NCI-H774 (cell line): ENCODE data around the gene UPK3A.
A peak's percentile ranks its signal among the peaks of the same experiment; 100 is the strongest.
"Not testable (repeated sequence)": the region's sequence is repeated elsewhere in the genome, so short reads cannot be mapped to it uniquely, and the experiment has no call there.

Experiments used
- DNase-seq: peaks from one replicate; lab custom pipeline; 2025; lab: John Stamatoyannopoulos, UW

Gene UPK3A

DNA sequence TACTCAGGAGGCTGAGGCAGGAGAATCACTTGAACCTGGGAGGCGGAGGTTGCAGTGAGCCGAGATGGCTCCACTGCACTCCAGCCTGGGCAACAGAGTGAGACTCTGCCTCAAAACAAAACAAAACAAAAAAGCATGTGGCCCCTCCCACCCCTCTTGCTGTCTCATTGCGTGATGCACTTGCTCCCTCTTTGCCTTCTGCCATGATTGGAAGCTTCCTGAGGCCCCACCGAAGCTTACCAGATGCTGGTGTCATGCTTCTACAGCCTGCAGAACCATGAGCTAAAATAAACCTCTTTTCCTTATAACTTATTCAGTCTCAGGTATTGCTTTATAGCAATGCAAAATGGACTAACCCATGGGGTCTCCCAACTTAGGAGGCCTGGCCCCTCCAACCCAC is 26.8 kb upstream of the UPK3A start:
- DNase-seq, result not testable (repeated sequence)

DNA sequence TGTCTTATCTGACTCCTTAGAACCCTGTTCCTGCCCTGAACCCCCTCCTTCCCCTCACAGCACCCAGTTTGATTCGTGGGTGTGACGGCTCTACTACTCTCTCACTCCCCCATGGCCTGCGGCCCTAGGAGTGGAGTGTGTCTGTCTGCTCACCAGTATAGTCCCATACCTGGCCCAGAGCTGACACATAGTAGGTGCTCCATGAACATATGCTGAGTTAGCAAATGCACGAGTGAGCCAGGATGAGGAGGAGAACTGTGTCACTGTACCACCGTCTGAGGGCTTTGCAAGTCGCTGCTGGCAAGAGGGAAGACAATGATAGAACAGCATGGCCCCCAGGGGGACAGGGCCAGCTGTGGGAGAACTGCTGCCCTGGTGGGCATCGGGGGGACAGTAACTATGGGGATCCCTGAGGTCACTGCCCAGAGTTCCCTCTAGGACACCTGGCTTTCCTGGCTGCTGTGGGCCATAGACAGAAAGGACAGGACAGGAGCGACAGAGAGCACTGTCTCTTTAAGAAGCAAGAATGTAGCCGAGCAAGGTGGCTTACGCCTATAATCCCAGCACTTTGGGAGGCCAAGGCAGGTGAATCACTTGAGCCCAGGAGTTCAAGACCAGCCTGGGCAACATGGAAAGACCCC is 24.9 kb upstream of the UPK3A start:
- DNase-seq, result no peak

DNA sequence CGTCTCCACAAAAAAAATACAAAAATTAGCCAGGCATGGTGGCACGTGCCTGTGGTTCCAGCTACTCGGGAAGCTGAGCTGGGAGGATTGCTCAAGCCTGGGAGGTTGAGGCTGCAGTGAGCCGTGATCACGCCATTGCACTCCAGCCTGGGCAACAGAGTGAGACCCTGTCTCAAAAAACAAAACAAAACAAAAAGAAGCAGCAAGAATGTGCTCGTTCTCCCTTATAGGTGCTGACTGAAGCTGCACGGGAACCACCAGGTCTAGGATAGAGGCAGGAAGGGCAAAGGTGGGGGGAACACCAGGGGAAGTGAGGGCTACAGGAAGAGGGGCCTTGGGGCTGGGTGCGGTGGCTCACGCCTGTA is 24.4 kb upstream of the UPK3A start:
- not testable (repeated sequence) for DNase-seq

DNA sequence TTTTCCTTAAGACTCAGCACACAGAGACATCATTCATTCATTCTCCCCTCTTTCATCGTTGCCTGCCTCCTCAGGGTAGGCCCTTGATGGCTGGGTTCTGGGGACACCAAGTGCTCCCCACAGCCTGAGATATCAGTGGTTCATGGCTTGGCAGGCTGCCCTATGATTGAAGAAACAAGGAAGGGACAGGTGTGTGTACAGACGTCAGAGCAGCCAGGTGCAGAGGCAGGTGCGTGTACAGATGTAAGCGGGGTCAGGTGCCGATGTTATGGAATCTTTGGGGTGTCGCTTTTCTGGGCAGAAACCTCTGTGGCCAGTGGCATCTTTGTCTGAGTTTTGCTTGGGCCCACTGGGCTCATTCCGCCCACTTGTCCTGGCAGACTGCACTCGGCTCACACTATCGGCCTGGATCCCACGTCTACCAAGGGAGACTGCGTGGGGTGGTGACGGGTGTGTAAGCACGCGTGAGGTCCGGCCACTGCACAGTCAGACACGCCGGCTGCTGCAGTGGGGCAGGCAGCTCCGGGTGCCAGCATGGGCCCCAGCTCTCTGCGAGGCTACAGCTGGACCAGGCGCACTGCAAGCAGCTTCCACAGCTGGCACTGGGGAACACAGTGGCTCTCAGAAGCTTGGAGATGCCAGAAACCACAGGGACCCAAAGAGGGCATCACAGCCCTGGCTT is 23.2 kb upstream of the UPK3A start:
- DNase-seq, result peak; percentile 12

DNA sequence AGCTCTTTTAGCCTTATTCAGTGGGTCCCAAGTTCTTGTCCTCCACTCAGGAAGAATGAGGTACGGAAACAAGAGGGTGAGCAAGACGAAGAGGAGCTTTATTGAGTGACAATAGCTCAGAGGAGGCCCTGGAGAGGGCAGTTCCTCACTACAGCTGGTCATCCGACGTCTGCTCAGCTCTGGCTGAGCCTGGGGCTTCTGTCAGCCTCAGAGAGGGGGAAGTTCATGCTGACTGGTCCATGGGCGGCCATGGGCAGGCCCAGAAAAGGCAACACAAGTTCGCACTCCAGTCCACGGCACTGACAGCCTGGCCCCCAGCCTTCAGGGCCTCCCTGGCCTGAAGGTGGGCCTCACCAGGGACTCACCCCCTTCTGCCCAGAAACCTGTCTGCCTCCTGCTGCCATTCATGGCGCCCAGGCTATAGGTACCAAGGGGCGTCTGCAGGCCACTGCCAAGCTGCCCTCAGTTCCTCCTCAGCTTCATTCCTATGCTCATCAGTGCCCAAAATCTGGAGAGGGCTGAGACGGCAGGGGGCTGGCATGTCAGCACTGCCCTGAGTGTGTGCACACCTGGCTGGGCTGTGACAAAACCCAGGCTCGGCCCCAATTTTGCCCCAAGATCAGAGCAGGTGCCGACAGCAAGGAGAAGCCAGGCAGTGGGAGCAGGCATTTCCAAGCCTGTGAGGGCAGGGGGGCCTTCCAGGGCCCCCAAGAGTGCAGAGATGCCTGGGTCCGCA is 22.4 kb upstream of the UPK3A start:
- DNase-seq, result no peak

DNA sequence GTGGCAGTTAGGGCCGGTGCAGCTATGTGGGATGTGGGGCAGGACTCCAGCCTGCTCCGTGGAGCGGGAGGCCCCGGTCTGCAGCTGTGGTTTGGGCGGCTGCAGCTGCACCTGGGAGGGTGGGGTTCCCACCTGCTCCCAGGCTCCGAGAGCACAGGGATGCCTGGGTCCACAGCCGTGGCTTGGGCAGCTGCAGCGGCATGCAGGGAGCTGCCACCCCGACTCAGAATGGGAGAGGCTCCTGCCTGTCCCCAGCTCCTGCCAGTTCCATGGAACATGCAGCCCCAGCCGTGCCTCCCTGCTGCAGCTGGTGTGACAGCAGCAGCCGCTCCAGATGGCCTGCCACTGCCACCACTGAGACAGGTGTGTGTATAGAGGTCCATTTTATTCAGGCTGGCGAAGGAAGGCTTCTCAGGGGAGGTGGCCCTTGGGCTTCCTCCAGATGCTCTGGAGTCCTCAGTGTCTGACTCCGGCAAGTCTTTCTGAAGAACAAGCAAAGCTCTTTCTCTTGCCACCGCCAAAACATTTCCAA is 21.8 kb upstream of the UPK3A start:
- peak; percentile 21 for DNase-seq

DNA sequence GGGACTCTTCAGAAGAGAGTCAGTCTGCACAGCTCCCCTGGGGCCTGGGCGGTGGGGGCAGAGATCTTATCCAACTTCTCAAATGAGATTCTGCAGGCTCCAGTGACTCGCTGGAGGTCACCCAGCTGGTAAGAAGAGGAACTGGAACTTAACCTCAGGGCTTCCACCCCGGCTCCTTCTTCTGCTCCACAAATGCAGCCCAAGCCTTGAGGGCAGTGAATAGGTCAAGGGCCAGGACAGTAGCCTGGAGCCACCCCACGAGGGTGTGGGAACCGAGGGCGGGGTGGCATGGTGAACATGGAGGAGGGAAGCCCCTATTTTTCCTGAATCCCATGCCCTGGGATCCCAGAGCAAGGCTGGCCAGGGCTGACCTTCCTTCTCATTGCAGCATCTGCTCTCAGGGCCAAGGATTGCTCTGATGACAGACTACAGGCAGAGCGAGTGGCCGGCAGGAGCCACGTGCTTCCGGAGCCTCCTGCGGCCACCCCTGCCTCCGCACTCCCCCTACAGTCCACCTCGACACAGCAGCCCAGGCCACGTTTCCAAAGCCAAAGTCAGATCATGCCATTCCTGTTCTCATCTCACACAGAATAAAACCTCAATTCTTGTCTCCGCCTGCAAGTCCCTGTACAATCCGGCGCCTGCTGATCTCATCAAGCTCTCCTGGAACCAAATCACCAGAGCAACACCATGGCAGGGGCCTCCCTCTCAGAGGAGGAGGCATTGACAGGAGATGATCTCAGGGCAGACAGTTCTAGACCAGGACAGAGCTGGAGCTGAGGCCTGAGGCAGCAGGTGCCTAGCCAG is 21.1 kb upstream of the UPK3A start:
- DNase-seq, result no peak

DNA sequence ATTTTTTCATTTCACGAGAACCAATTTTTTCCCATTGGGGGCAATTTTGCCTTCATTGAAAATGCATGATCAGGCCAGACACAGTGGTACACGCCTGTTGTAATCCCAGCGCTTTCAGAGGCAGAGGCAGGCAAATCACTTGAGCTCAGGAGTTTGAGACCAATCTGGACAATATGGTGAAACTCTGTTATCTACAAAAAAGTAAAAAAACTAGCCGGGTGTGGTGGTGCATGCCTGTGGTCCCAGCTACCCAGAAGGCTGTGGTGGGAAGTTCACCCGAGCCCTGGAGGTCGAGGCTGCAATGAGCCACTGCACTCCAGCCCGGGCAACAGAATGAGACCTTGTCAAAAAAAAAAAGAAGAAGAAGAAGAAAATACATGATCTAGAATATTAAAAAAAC is 19.2 kb upstream of the UPK3A start:
- no peak for DNase-seq

DNA sequence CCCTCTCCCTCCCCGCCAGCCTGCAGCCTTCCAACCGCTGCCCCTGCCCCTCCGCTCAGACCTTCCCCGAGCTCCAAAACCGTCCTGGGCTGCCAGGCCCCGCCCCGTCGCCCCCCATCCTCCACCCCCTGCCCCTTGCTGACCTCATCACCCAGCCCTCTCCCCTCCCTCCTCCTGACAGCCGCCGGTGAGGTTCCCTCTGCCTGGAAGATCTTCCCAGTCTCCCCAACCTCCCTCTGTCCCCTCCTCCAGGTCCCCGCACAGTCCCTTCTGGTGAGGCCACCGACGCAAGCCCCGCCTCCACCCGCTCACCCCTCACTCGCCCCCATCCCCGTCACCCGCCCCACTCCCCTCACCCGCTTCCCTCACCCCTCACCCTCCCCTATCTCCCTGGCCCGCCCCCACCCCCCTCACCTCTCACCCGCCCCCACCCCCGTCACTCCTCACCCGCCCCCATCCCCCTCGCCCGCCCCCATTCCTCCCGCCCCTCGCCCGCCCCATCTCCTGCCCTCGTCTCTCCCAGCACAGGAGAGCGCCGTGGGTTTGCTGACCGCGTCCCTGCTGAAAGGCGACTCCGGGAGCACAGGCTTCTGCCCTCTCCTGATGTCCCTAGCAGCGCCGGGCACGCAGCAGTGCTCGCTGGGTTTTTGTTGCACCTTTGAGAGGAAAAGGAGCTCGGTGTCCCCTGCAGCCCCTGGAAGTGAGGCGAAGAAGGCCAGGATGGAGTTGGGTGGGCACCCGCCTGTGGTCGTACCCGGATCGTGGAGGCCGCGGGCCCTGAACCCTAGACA is 16.4 kb upstream of the UPK3A start:
- peak; percentile 3 for DNase-seq

DNA sequence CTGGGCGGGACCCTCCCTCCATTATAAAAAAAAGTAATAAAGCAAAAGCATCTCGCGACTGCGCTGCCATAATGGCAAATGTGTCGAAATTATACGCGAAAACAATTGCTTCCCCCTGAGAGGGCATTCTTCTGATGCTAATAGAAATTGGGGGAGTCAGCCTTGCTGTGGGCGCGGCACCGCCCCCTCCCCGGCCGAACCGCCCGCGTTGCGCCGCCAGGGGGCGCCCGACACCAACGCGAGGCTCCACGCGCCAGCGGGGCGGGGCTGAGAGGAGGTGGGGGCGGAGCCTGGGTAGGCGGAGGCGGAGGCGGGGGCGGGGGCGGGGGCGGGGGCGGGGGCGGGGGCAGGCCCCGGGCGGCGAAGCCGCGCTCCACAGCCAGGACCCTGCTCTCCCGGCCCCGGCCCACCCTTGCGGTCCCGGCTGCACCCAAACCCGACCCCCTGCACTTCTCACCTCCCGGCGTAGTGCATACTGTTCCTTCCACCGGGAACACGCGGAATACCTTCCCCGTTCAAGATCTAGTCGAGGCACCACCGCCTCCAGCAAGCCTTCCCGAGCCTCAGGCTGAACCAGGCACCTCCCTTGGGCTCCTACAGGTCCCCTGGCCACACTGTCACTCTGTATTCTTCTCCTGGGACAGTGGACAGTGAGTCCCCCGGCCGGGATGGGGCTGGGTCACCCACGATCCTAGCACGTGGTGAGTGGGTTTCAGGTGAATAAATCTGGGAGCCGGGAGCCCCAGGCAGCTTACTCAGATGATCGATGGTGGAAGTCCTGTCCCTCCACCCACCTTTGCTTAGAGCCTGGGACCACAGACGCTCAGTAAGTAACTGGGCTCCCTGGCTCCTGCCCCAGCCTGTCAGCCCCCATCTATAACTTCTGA is 15.5 kb upstream of the UPK3A start:
- DNase-seq, result peak; percentile 45

DNA sequence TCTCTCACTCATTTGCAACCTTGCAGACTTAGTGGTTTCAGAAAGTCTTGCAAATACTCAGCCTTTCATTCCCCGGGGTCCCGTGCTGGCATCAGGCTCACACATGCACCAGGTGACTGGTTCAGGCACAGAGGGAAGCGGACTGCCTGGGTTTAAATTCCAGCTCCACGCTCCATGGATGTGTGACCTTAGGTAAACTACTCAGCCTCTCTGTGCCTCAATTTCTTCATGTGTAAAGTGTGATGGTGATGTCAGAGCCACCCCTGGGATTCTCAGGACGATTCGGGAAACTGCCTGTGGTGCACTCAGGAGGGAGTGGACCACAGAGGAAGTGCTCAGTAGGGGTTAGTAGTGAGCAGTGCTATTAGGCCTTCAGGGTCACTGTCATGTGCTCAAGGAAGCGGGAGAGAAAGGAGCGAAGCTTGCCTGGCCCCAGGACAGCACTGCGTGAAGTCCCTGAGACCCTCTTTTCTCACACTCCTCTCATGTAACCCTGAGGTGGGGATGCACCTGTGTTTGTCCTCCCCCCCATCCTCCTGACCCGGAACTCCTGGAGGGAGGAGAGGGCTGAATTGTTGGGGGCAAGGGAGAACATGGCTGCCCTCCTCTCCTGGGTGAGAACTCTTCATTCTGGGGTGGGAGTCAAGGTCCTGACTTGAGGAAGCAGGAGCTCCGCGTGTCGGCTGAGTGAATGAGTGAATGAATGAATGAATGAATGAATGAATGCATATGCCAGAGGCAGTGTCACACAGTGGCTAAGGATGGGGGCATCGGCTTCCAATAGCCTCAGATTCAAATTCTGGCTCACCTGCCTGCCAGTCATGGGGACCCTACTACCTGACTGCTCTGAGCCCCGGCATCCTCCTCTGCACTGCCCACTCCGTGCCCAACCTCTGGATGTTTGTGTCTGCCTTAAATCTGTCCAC is 14.4 kb upstream of the UPK3A start:
- no peak for DNase-seq

DNA sequence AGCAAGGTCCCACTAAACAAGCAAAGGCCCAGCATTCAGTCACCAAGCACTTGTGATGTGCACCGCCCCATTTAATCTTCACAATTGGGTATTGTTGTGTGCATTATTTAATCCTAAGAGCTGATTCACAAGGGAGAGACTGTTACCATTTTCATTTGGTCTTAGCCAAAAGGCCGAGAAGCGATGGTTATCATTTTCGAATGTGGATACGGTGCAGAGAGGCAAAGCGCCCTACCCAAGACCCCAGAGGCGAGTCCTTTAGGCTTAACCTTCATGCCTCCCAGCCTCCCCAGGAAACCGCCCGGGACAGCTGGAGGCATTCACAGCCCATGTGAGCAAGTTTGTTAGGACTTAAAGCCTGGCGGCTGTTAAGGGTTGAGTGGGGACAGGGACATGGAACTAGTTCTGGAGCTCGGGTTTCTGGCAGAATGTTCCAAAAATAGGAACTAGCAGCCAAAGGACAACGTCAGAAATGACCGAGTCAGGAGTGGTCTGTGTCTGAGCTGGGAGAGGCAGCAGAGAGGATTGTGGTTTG is 13.0 kb upstream of the UPK3A start:
- no peak for DNase-seq

DNA sequence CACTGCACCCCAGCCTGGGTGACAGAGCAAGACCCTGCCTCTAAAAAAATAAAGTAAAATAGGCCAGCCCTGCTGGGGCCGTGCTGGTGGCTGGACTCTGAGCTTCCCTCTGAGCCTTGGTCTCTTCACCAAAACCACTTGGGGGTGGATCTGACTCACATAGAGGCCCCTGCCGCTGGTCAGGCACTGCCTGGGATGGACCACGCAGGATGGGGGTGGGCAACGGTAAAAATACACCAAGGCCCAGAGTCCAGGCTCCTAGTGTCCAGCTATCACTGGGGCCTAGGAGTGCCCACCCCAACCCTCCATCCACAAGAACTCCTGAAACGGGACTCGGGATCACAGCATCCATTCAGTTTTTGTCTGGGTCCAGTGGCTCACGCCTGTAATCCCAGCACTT is 12.3 kb upstream of the UPK3A start:
- DNase-seq, result no peak

DNA sequence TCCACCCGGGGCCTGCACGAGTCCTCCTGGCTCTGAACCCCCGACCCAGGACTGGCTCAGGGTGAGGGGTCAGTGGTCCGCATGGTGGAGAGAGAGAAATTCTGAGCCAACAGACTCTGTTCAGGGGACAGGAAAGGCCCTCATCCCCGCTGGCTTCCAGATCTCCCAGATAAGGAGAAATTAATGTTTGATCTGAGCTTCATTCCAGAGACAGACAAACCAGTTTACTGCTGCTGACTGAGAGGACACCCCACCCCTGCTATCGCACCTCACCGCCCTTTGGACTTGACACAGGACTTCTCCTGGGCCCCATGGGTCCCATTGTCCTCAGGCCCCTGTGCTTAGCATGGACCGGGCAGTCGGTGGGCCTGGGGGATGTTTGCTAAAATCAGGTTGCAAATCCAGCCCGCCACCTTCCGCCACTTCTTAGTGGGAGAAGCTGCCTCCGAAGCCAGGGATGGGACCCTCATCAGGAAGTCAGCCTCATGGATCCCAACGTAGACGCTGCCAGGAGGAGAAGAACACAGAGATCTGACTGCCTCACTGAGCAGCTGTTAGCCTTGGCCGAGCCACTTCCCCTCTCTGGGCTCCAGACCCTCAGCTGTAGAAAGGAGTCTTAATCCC is 11.2 kb upstream of the UPK3A start:
- DNase-seq, result no peak

DNA sequence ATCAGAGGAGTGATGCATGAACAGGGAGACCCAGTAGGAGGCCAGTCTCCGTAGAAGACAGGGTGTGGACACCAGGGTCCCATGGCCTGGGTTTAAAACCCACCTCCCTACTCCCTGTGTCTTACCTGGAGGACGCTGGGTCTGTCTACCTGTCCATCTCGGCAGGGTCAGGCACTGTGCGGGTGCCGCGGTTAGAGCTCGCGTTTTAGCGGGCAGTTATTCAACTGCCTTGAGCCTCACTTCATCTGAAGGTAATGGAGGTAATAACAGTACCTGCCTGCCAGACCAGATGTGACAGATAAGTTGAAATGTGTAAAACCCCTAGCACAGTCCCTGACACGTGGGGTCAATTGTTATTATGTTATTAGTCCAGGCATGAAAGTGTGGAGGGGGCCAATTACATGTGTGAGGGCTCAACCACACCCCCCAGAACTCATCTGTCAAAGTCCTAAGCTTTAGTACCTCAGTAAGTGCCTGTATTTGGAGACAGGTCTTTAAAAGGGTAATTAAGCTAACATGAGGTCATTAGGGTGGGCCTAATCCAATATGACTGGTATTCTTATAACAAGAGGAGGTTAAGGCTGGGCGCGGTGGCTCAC is 8.1 kb upstream of the UPK3A start:
- no peak for DNase-seq

DNA sequence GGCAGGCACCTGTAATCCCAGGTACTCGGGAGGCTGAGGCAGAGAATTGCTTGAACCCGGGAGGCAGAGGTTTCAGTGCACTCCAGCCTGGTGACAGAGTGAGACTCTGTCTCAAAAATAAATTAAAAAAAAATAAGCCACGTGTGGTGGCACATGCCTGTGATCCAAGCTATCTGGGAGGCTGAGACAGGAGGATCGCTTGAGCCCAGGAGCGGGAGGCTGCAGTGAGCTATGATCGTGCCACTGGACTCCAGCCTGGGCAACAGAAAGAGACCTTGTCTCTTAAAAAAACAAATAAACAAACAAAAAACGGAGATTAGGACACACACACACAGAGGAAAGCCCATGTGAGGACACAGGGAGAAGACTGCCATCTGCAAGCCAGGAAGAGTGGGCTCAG is 7.0 kb upstream of the UPK3A start:
- not testable (repeated sequence) for DNase-seq

DNA sequence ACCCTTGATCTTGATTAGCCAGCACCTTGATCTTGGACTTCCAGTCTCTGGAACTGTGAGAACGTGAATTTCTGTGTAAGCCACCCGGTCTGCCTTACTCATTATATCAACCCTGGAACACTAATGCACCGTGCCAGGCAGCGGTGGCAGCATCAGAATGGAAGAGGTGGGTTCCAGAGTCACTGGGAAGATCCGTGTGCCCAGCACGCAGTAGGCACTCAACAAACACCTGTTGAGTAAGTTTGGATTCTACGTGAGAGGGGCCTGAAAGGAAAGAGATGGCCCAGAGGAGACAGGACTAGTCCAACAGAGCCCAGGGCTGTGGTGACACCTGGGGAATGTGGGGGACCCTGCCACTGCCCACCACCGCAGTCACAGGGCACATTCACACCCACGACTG is 6.6 kb upstream of the UPK3A start:
- DNase-seq, result no peak

DNA sequence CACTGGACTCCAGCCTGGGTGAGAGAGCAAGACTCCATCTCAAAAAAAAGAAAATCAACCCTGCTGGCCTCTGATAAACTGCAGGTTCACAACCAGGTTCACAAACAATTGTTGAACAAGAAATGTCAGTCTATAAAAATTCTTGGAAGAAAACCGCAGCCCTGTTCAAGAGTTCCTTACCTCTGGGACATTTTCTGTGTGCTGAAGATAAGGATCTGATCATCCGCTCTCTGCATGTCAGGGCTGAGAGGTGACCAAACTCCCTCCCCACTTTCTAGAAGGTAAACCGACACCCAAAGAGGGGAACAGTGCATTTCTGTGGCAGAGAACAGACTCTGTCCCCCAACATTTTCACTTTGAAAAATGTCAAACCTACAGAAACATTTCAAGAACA is 4.2 kb upstream of the UPK3A start:
- DNase-seq, result no peak
